IPS-18c (cell line): ENCODE results near the gene LRRC14B.
"Not testable (repeated sequence)": the region's sequence is repeated elsewhere in the genome, so short reads cannot be mapped to it uniquely, and the experiment has no call there.

Experiments
- H3K4me3 ChIP-seq: 2 replicates; pipeline ENCODE4 v1.7.0; 2013; ENCODE audit warnings: low read depth, mild to moderate bottlenecking, low read length, moderate library complexity; ENCODE audit not compliant: insufficient read depth
- H3K9me3 ChIP-seq: one replicate; pipeline ENCODE4 v1.6.1; 2013; ENCODE audit warnings: mild to moderate bottlenecking, low read length, moderate library complexity; ENCODE audit not compliant: control insufficient read depth, insufficient read depth

The LRRC14B gene

GRCh38 chr5:234450-234849 is 43.2 kb downstream of the LRRC14B start:
- Histone ChIP-seq H3K9me3 (no peaks in the 10 kb centered on the region), H3K4me3 (no peak overlapping the region)

- not testable (repeated sequence) for H3K9me3 ChIP-seq, H3K4me3 ChIP-seq
Observed at GRCh38 chr5:235527-235926, 44.2 kb downstream of the LRRC14B start.

- not testable (repeated sequence) for H3K9me3 ChIP-seq, H3K4me3 ChIP-seq
Observed at GRCh38 chr5:237931-238330, 46.6 kb downstream of the LRRC14B start.

GRCh38 chr5:240550-240949 is 49.3 kb downstream of the LRRC14B start:
- H3K9me3 ChIP-seq, result not testable (repeated sequence)

GRCh38 chr5:241045-241669 is 49.9 kb downstream of the LRRC14B start:
- not testable (repeated sequence) for H3K9me3 ChIP-seq, H3K4me3 ChIP-seq

More at GRCh38 chr5:240550-240949, 49.3 kb downstream of the LRRC14B start:
- H3K4me3 ChIP-seq, result not testable (repeated sequence)

GRCh38 chr5:243683-244367 is 52.5 kb downstream of the LRRC14B start:
- not testable (repeated sequence) for H3K9me3 ChIP-seq, H3K4me3 ChIP-seq

GRCh38 chr5:245717-246116 is 54.4 kb downstream of the LRRC14B start:
- not testable (repeated sequence) for H3K9me3 ChIP-seq, H3K4me3 ChIP-seq
